ENCODE measurements around the gene VPS37C.

Gene VPS37C

GRCh38 chr11:61141601-61142028 is 19.6 kb downstream of the VPS37C start:
- no peaks in the 10 kb centered on the region for H3K27me3 ChIP-seq (ENCODE audit: insufficient read depth, poor library complexity, severe bottlenecking)
- TF ChIP-seq GABPA (IDR thresholded peaks at IDR 0.05; ENCODE audit: low read depth), result no peak
- no peak for TF ChIP-seq CTCF (IDR thresholded peaks at IDR 0.05; ENCODE audit: insufficient read depth, low read length)
- no peak for TF ChIP-seq REST (IDR thresholded peaks at IDR 0.05; ENCODE audit: insufficient replicate concordance, low read depth)
- no peak for TF ChIP-seq POLR2AphosphoS5 (IDR thresholded peaks at IDR 0.05; ENCODE audit: low read depth)
- TF ChIP-seq SPI1 (IDR thresholded peaks at IDR 0.05; ENCODE audit: borderline replicate concordance, low read depth), result no peak
- no peak for DNase-seq (ENCODE audit: low read depth in 1 of 2, low spot score in 1 of 2)
- H3K4me3 ChIP-seq (replicated peaks; ENCODE audit: insufficient read depth, low read length), result no peak overlapping the region
- H3K27ac ChIP-seq (replicated peaks), result no peak overlapping the region

GRCh38 chr11:61140416-61140815 is 20.8 kb downstream of the VPS37C start:
- DNase-seq (ENCODE audit: low read depth in 1 of 2, low spot score in 1 of 2), result no peak
- no peak for TF ChIP-seq SPI1 (IDR thresholded peaks at IDR 0.05; ENCODE audit: borderline replicate concordance, low read depth)
- TF ChIP-seq CTCF (IDR thresholded peaks at IDR 0.05; ENCODE audit: insufficient read depth, low read length), result no peak
- TF ChIP-seq REST (IDR thresholded peaks at IDR 0.05; ENCODE audit: insufficient replicate concordance, low read depth), result no peak
- no peak for TF ChIP-seq GABPA (IDR thresholded peaks at IDR 0.05; ENCODE audit: low read depth)
- TF ChIP-seq POLR2AphosphoS5 (IDR thresholded peaks at IDR 0.05; ENCODE audit: low read depth), result no peak
- Histone ChIP-seq H3K4me3 (replicated peaks; ENCODE audit: insufficient read depth, low read length) (no peak overlapping the region), H3K27me3 (ENCODE audit: insufficient read depth, poor library complexity, severe bottlenecking) (no peaks in the 10 kb centered on the region), H3K27ac (replicated peaks) (no peak overlapping the region)

DNA sequence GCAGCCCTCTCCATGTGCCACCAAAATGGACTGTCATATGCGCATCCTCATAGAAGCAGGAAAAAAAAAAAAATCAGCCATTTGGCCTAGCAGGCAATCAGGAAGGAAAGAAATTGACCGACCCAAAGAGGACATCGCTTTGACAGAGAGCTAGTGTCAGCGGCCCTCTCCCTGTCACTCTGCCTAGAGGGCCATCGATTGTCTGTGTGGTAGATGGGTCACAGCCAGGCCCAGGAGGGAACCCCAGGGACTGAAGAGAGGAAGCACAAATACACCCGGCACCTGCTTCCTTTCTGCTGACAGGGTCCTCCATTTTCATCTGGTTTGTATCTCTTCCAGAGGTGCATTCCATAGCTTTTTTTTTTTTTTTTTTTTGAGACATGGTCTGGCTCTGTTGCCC is 21.8 kb downstream of the VPS37C start:
- H3K27ac ChIP-seq (replicated peaks), result no peak overlapping the region
- no peak overlapping the region for H3K4me3 ChIP-seq (replicated peaks; ENCODE audit: insufficient read depth, low read length)

DNA sequence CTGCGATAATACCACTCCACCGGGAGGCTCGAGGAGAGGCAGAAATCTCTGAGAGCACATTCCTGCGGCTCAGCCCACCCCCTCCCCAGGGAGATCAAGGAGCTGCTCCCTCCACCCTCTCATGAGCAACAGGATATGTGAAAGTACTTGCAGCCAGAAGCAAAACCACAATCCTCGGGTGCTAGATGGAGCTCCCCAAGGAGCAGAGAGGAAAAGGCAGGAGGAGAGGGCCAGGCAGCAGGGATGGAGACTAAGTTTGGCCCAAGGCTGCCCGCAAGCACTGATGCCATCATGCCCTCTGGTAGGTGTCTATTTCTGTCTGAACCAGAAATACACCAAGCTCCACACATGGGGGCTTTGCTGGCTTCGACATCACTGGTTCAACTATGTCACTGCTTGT is 22.3 kb downstream of the VPS37C start:
- no peak overlapping the region for H3K4me3 ChIP-seq (replicated peaks; ENCODE audit: insufficient read depth, low read length)
- DNase-seq (ENCODE audit: low read depth in 1 of 2, low spot score in 1 of 2), result no peak
- no peak overlapping the region for H3K27ac ChIP-seq (replicated peaks)
- TF ChIP-seq POLR2AphosphoS5 (IDR thresholded peaks at IDR 0.05; ENCODE audit: low read depth) (no peak), SPI1 (IDR thresholded peaks at IDR 0.05; ENCODE audit: borderline replicate concordance, low read depth) (no peak), GABPA (IDR thresholded peaks at IDR 0.05; ENCODE audit: low read depth) (no peak), CTCF (IDR thresholded peaks at IDR 0.05; ENCODE audit: insufficient read depth, low read length) (no peak), REST (IDR thresholded peaks at IDR 0.05; ENCODE audit: insufficient replicate concordance, low read depth) (no peak)
- no peaks in the 10 kb centered on the region for H3K27me3 ChIP-seq (ENCODE audit: insufficient read depth, poor library complexity, severe bottlenecking)

More for the DNA sequence above, 21.8 kb downstream of the VPS37C start:
- no peak for TF ChIP-seq GABPA (IDR thresholded peaks at IDR 0.05; ENCODE audit: low read depth)
- DNase-seq (ENCODE audit: low read depth in 1 of 2, low spot score in 1 of 2), result no peak
- H3K27me3 ChIP-seq (ENCODE audit: insufficient read depth, poor library complexity, severe bottlenecking), result no peaks in the 10 kb centered on the region

Data from HL-60 (cell line).